ENCODE data around the gene LARP4B.
A peak's percentile ranks its signal among the peaks of the same experiment; 100 is the strongest.

Gene LARP4B

DNA sequence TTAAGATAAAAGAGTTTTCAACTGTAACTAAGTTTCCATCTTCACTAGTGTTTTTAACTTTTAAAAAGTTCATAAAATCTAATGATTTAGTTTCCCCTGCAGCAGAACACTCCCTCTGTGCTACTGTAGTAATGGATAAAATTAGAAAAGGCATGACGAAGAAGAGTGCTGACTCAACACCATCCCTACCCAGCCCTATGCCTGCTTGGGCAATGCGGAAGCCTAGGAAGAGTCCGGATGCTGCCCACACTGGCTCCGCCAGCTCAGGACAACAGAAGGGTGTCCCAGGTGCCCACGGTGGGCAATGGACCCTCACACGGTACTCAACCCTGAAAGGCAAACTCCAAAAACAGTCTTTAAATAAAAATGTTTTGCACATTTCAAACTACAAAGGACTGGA is 118.2 kb downstream of the LARP4B start:
- H3K4me1 ChIP-seq (ENCODE audit: control extremely low read depth in 1 of 4, control insufficient read depth in 4 of 4, insufficient read depth in 4 of 4, low read length in 3 of 4), result no peaks in the 10 kb centered on the region
- H3K27ac ChIP-seq (ENCODE audit: insufficient read depth in 1 of 2, low read depth in 1 of 2, low read length in 2 of 2, poor library complexity in 1 of 2, severe bottlenecking in 2 of 2), result no peak overlapping the region
- no peaks in the 10 kb centered on the region for H3K9me3 ChIP-seq (ENCODE audit: control extremely low read depth in 1 of 5, control insufficient read depth in 4 of 5, insufficient read depth in 2 of 5, low read depth in 1 of 5, low read length in 4 of 5)
- no peaks in the 10 kb centered on the region for H3K27me3 ChIP-seq (replicated peaks in 2 of 5; ENCODE audit: control insufficient read depth in 4 of 5, insufficient read depth in 5 of 5, low read length in 4 of 5)
- DNase-seq, result no peak
- WGBS (ENCODE audit: insufficient coverage), result 100% methylated on average over 1 of the region's 6 CpGs
- ChIA-PET CTCF (no interaction called here), POLR2A (interaction anchor here (0.7 kb wide), 1 partner anchor 556 kb away, joined by 3 read pairs; no protein-coding TSS in a partner anchor)
- peaks cover 22 to 91% (median 68%) of the 10 kb centered on the region in 4 experiments for H3K36me3 ChIP-seq (ENCODE audit: control insufficient read depth in 4 of 4, insufficient read depth in 4 of 4, low read length in 3 of 4)
- H3K4me3 ChIP-seq (ENCODE audit: control insufficient read depth in 1 of 7, extremely low read depth in 1 of 7, insufficient read depth in 4 of 7, low read depth in 2 of 7, low read length in 6 of 7), result no peak overlapping the region

DNA sequence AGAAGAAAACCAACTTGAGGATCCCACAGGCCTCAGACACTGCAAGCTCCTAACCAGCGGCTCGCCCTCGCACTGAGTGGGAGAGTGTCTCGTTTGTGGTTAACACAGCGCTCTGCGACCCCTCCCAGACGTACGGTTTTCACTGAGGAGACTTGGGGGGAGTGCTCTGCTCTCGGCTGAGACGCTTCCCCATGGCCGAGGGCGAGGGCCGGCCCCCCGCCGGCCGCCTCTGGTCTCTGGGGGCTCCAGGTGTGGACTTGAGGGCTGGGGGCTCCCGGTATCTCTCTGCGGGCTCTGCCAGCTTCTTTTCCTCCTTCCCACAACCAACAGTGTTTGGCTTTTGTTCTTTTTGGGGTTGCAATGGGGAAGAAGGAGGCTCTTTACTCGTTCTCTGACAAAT is 118.7 kb downstream of the LARP4B start:
- Histone ChIP-seq H3K4me3 (ENCODE audit: control insufficient read depth in 1 of 7, extremely low read depth in 1 of 7, insufficient read depth in 4 of 7, low read depth in 2 of 7, low read length in 6 of 7) (no peak overlapping the region), H3K36me3 (ENCODE audit: control insufficient read depth in 4 of 4, insufficient read depth in 4 of 4, low read length in 3 of 4) (peaks cover 22 to 92% (median 69%) of the 10 kb centered on the region in 4 experiments), H3K27me3 (replicated peaks in 2 of 5; ENCODE audit: control insufficient read depth in 4 of 5, insufficient read depth in 5 of 5, low read length in 4 of 5) (no peaks in the 10 kb centered on the region), H3K27ac (ENCODE audit: insufficient read depth in 1 of 2, low read depth in 1 of 2, low read length in 2 of 2, poor library complexity in 1 of 2, severe bottlenecking in 2 of 2) (no peak overlapping the region), H3K9me3 (ENCODE audit: control extremely low read depth in 1 of 5, control insufficient read depth in 4 of 5, insufficient read depth in 2 of 5, low read depth in 1 of 5, low read length in 4 of 5) (no peaks in the 10 kb centered on the region), H3K4me1 (ENCODE audit: control extremely low read depth in 1 of 4, control insufficient read depth in 4 of 4, insufficient read depth in 4 of 4, low read length in 3 of 4) (no peaks in the 10 kb centered on the region)
- ChIA-PET CTCF (no interaction called here), POLR2A (no interaction called here)
- 86% methylated on average over 8 of the region's 19 CpGs for WGBS (ENCODE audit: insufficient coverage)
- no peak for DNase-seq

DNA sequence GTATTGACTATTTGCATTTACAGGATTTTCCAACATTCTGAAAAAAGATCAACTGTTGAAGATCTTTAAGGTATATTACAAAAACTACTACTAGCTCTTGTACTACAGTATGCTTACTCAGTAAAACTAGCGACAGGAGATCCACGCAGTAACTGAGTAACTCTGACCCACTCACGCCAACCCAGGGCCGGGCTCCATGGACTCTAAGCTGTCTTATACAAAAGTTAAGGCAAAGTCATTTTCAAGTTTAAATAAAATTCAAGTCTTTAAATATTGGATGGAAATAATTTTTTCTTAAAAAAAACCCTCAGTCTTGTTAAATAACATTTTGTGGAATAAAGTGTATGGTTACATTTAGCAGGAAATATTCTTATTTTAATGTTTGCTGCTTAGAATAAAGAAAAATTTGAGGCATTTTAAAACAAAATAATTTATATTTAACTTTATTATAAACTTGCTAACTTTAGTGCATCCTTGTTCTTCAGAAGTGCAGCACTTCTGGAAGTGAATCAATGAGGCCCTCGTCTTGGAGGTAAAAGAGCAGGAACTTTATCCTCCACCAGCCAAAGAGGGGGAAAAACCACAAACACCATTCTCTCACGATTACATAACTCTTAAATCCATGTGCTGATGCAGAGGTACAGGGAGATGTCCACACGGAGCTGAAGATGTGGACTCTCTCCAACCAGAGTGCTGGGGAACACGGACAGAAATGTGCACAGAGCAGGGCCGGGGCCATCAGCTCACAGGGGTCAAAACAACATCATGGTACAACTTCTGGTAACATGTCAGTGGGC is 119.9 kb downstream of the LARP4B start:
- peaks cover 22 to 91% (median 69%) of the 10 kb centered on the region in 4 experiments for H3K36me3 ChIP-seq (ENCODE audit: control insufficient read depth in 4 of 4, insufficient read depth in 4 of 4, low read length in 3 of 4)
- H3K4me1 ChIP-seq (ENCODE audit: control extremely low read depth in 1 of 4, control insufficient read depth in 4 of 4, insufficient read depth in 4 of 4, low read length in 3 of 4), result no peaks in the 10 kb centered on the region
- H3K27me3 ChIP-seq (replicated peaks in 2 of 5; ENCODE audit: control insufficient read depth in 4 of 5, insufficient read depth in 5 of 5, low read length in 4 of 5), result no peaks in the 10 kb centered on the region
- ChIA-PET POLR2A (no interaction called here), CTCF (interaction anchor here (0.7 to 1.4 kb wide), 4 partner anchors 7 to 195 kb away, joined by 3 to 4 read pairs (median 4); no protein-coding TSS in a partner anchor)
- H3K4me3 ChIP-seq (ENCODE audit: control insufficient read depth in 1 of 7, extremely low read depth in 1 of 7, insufficient read depth in 4 of 7, low read depth in 2 of 7, low read length in 6 of 7), result no peak overlapping the region
- no peak overlapping the region for H3K27ac ChIP-seq (ENCODE audit: insufficient read depth in 1 of 2, low read depth in 1 of 2, low read length in 2 of 2, poor library complexity in 1 of 2, severe bottlenecking in 2 of 2)
- WGBS (ENCODE audit: insufficient coverage), result 93% methylated on average over 4 of the region's 9 CpGs
- no peak for DNase-seq
- no peaks in the 10 kb centered on the region for H3K9me3 ChIP-seq (ENCODE audit: control extremely low read depth in 1 of 5, control insufficient read depth in 4 of 5, insufficient read depth in 2 of 5, low read depth in 1 of 5, low read length in 4 of 5)

DNA sequence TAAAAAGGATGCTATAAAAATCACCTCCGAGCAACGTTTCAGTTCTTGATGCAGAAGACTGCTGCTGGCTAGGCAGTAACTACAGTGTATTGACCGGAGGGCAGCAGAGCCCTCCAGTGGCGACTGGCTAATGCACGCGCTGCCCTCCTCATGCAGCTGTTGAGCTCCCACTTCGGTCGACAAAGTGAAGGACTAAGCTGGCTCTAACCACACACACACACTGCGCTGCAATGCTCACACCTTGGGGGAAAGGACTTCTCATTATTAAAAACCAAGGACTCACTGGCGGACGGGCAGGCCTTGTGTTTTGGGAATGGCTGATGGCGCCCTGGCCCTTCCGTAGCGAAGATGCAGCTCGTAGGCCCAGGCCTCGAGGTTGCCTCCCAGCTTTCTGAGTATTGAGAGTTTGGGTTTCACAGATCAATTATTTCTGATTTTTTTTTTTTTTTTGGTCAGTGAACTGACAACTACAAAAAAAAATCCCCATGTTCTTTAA is 121.1 kb downstream of the LARP4B start:
- CTCF ChIA-PET, result interaction anchor here (0.7 to 1.4 kb wide), 3 partner anchors 8 to 194 kb away, joined by 3 to 4 read pairs (median 4); no protein-coding TSS in a partner anchor
- 82% methylated on average over 7 of the region's 16 CpGs for WGBS (ENCODE audit: insufficient coverage)
- H3K36me3 ChIP-seq (ENCODE audit: control insufficient read depth in 4 of 4, insufficient read depth in 4 of 4, low read length in 3 of 4), result peaks cover 20 to 91% (median 61%) of the 10 kb centered on the region in 4 experiments

DNA sequence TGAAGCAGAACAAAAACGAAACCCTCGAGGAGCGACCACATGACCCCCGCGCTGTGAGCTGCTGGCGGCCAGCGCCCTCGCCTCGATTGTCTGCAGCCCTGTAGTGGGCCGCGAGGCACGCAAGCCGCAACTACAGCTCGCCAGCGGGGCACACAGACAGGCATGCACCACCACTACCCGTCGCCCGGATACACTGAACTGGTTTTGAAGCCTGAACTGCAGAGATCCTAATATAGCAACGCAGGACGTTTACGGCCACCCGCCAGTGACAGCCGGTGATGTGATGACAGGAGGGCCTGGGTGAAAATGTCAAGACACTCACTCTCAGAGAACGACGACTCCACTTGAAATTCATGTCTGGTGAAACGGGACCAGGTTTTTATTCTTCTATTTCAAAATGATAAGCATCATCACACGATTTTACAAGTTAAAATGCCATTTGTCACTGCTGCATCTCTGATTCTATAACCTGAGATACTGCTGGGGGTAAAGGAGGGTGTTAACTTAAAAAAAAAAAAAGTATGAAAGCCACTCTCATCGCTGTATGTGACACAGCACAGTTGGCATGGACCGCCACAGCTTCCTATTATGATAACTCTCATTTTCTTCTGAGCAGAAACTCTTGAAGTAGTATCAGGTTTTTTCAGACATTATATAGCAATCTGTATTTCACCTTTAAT is 121.7 kb downstream of the LARP4B start:
- H3K36me3 ChIP-seq (ENCODE audit: control insufficient read depth in 4 of 4, insufficient read depth in 4 of 4, low read length in 3 of 4), result peaks cover 18 to 85% (median 55%) of the 10 kb centered on the region in 4 experiments
- peaks cover 0 to 11% (median 8%) of the 10 kb centered on the region in 4 experiments for H3K4me1 ChIP-seq (ENCODE audit: control extremely low read depth in 1 of 4, control insufficient read depth in 4 of 4, insufficient read depth in 4 of 4, low read length in 3 of 4)
- no peak for DNase-seq
- 97% methylated on average over 24 of the region's 29 CpGs for WGBS (ENCODE audit: insufficient coverage)
- H3K27me3 ChIP-seq (replicated peaks in 2 of 5; ENCODE audit: control insufficient read depth in 4 of 5, insufficient read depth in 5 of 5, low read length in 4 of 5), result no peaks in the 10 kb centered on the region
- H3K9me3 ChIP-seq (ENCODE audit: control extremely low read depth in 1 of 5, control insufficient read depth in 4 of 5, insufficient read depth in 2 of 5, low read depth in 1 of 5, low read length in 4 of 5), result no peaks in the 10 kb centered on the region
- H3K27ac ChIP-seq (ENCODE audit: insufficient read depth in 1 of 2, low read depth in 1 of 2, low read length in 2 of 2, poor library complexity in 1 of 2, severe bottlenecking in 2 of 2), result no peak overlapping the region
- POLR2A ChIA-PET, result interaction anchor here (0.6 kb wide), 1 partner anchor 19 kb away, joined by 8 read pairs; no protein-coding TSS in a partner anchor
- CTCF ChIA-PET, result interaction anchor here (1.4 kb wide), 2 partner anchors 9 to 19 kb away, joined by 4 read pairs; no protein-coding TSS in a partner anchor
- H3K4me3 ChIP-seq (ENCODE audit: control insufficient read depth in 1 of 7, extremely low read depth in 1 of 7, insufficient read depth in 4 of 7, low read depth in 2 of 7, low read length in 6 of 7), result no peak overlapping the region

More for the DNA sequence above, 121.1 kb downstream of the LARP4B start:
- peak in 2 of 3 donors; percentile 33 for DNase-seq
- no peak overlapping the region for H3K27ac ChIP-seq (ENCODE audit: insufficient read depth in 1 of 2, low read depth in 1 of 2, low read length in 2 of 2, poor library complexity in 1 of 2, severe bottlenecking in 2 of 2)
- no peak overlapping the region for H3K4me3 ChIP-seq (ENCODE audit: control insufficient read depth in 1 of 7, extremely low read depth in 1 of 7, insufficient read depth in 4 of 7, low read depth in 2 of 7, low read length in 6 of 7)
- H3K9me3 ChIP-seq (ENCODE audit: control extremely low read depth in 1 of 5, control insufficient read depth in 4 of 5, insufficient read depth in 2 of 5, low read depth in 1 of 5, low read length in 4 of 5), result no peaks in the 10 kb centered on the region
- POLR2A ChIA-PET, result interaction anchor here (0.6 kb wide), 1 partner anchor 20 kb away, joined by 8 read pairs; no protein-coding TSS in a partner anchor
- H3K27me3 ChIP-seq (replicated peaks in 2 of 5; ENCODE audit: control insufficient read depth in 4 of 5, insufficient read depth in 5 of 5, low read length in 4 of 5), result no peaks in the 10 kb centered on the region
- H3K4me1 ChIP-seq (ENCODE audit: control extremely low read depth in 1 of 4, control insufficient read depth in 4 of 4, insufficient read depth in 4 of 4, low read length in 3 of 4), result peaks cover 0 to 5% (median 2%) of the 10 kb centered on the region in 4 experiments

DNA sequence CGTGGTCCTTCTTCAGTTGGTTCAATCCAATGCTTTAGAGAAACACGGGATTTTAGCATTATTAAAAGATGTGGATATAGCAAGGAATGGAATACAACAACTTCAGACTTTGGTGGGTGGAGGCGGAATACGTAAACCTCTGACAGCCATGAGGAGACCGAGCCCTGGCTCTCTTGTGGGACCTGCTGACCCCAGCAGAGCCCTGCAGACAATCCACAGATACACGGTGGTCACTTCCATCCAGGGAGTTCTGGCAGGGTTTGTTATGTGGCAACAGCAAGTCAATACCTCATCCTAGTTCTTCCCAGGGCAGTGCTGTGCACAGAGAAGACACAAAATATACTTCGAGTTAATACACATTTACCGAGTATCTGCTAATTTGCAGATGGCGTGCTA is 123.5 kb downstream of the LARP4B start:
- H3K27me3 ChIP-seq (replicated peaks in 2 of 5; ENCODE audit: control insufficient read depth in 4 of 5, insufficient read depth in 5 of 5, low read length in 4 of 5), result no peaks in the 10 kb centered on the region
- no peak for DNase-seq
- no peak overlapping the region for H3K27ac ChIP-seq (ENCODE audit: insufficient read depth in 1 of 2, low read depth in 1 of 2, low read length in 2 of 2, poor library complexity in 1 of 2, severe bottlenecking in 2 of 2)
- POLR2A ChIA-PET, result no interaction called here
- WGBS (ENCODE audit: insufficient coverage), result 97% methylated on average over 9 of the region's 9 CpGs
- peaks cover 13 to 70% (median 43%) of the 10 kb centered on the region in 4 experiments for H3K36me3 ChIP-seq (ENCODE audit: control insufficient read depth in 4 of 4, insufficient read depth in 4 of 4, low read length in 3 of 4)
- H3K9me3 ChIP-seq (ENCODE audit: control extremely low read depth in 1 of 5, control insufficient read depth in 4 of 5, insufficient read depth in 2 of 5, low read depth in 1 of 5, low read length in 4 of 5), result no peaks in the 10 kb centered on the region
- H3K4me3 ChIP-seq (ENCODE audit: control insufficient read depth in 1 of 7, extremely low read depth in 1 of 7, insufficient read depth in 4 of 7, low read depth in 2 of 7, low read length in 6 of 7), result no peak overlapping the region
- CTCF ChIA-PET, result no interaction called here
- peaks cover 0 to 21% (median 13%) of the 10 kb centered on the region in 4 experiments for H3K4me1 ChIP-seq (ENCODE audit: control extremely low read depth in 1 of 4, control insufficient read depth in 4 of 4, insufficient read depth in 4 of 4, low read length in 3 of 4)
